Endothelial cell of umbilical vein (primary cell): ENCODE data around the gene TACC3. TPM values are rescaled to one million over a fixed set of nuclear protein-coding genes. Genes with fewer than 3 reads are reported as not detected.

Experiments
- BruUV-seq: library from RNA; stranded (reverse); fragments of 400-500 nt; replicated peaks from 2 replicates; lab custom pipeline; 2021; lab: Mats Ljungman, UMichigan
- CTCF ChIA-PET: fragments of 300-600, 350-600 bp; sonication (Branson Sonifier 250); formaldehyde crosslinking; loops from one replicate; lab custom pipeline; 2021; ENCODE audit warnings: antibody characterized with exemption, inconsistent platforms; lab: Charles Lee
- POLR2A ChIA-PET: fragments of 300-600, 350-600 bp; sonication (Branson Sonifier 250); formaldehyde crosslinking; loops from one replicate; lab custom pipeline; 2021; ENCODE audit warnings: antibody characterized with exemption, inconsistent platforms; lab: Charles Lee
- DNase-seq: peaks from one replicate; pipeline ENCODE4 v3.0.0-alpha.2; 2011; ENCODE audit warnings: low read depth, low spot score
- FAIRE-seq: peaks from 2 replicates; lab custom pipeline; 2011; peaks lifted over from hg19 to GRCh38; lab: Jason Lieb, UNC
- H2AFZ ChIP-seq: 2 replicates; pipeline ENCODE4 v1.6.0; 2012; ENCODE audit warnings: low read depth, low read length, control low read depth, inconsistent platforms
- H3K27ac ChIP-seq: 2 replicates; pipeline ENCODE4 v1.5.1; 2011; ENCODE audit warnings: low read depth, mild to moderate bottlenecking, control low read depth, low read length, moderate library complexity; ENCODE audit not compliant: insufficient read depth
- H3K27me3 ChIP-seq, 2 experiments: 2 replicates each; pipeline versions ENCODE4 v1.6.0 to v1.6.1; 2011; ENCODE audit warnings: low read length in 2 of 2, mixed read lengths in 1 of 2; ENCODE audit not compliant: control insufficient read depth in 2 of 2, insufficient read depth in 2 of 2
- H3K36me3 ChIP-seq, 2 experiments: 2 replicates in 1 of 2; 3 replicates in 1 of 2; pipeline ENCODE4 v1.5.1; 2011; ENCODE audit warnings: low read length in 2 of 2, mild to moderate bottlenecking in 1 of 2, moderate library complexity in 1 of 2; ENCODE audit not compliant: control insufficient read depth in 2 of 2, insufficient read depth in 2 of 2; ENCODE audit errors: extremely low read depth in 1 of 2
- H3K4me1 ChIP-seq: 3 replicates; pipeline ENCODE4 v1.5.1; 2011; ENCODE audit warnings: mild to moderate bottlenecking, low read length; ENCODE audit not compliant: control insufficient read depth, insufficient read depth; ENCODE audit errors: extremely low read depth
- H3K4me2 ChIP-seq: 2 replicates; pipeline ENCODE4 v1.6.1; 2011; ENCODE audit warnings: low read length, control low read depth, mixed read lengths; ENCODE audit not compliant: insufficient read depth
- H3K4me3 ChIP-seq, 3 experiments: fragments of 200-600 bp in 1 of 3; sonication (generic), shearing (Covaris generic) in 1 of 3; replicated peaks in 1 of 3; 2 replicates each; pipeline ENCODE4 v1.5.1; 2011 to 2016; ENCODE audit warnings: control low read depth in 3 of 3, low read length in 3 of 3, mild to moderate bottlenecking in 2 of 3, inconsistent platforms in 1 of 3, low read depth in 1 of 3, moderate library complexity in 1 of 3; ENCODE audit not compliant: insufficient read depth in 1 of 3
- H3K79me2 ChIP-seq: 2 replicates; pipeline ENCODE4 v1.6.0; 2012; ENCODE audit warnings: low read length, inconsistent platforms; ENCODE audit not compliant: control insufficient read depth, insufficient read depth
- H3K9ac ChIP-seq: replicated peaks from 2 replicates; pipeline ENCODE3; 2011; ENCODE audit warnings: low read length, control low read depth; ENCODE audit not compliant: insufficient read depth; ENCODE audit errors: extremely low read depth
- H3K9me1 ChIP-seq: replicated peaks from 3 replicates; pipeline ENCODE4 v1.6.0; 2011; ENCODE audit warnings: mild to moderate bottlenecking, low read length; ENCODE audit not compliant: control insufficient read depth, insufficient read depth; ENCODE audit errors: extremely low read depth
- H3K9me3 ChIP-seq: replicated peaks from 2 replicates; pipeline ENCODE4 v1.5.1; 2012; ENCODE audit warnings: low read length, inconsistent platforms; ENCODE audit not compliant: control insufficient read depth, insufficient read depth
- H4K20me1 ChIP-seq: replicated peaks from 2 replicates; pipeline ENCODE3; 2011; ENCODE audit warnings: mild to moderate bottlenecking, low read length; ENCODE audit not compliant: control insufficient read depth, insufficient read depth; ENCODE audit errors: extremely low read depth
- EZH2 ChIP-seq: IDR thresholded peaks from 2 replicates; pipeline ENCODE4 v1.6.1; 2012; ENCODE audit warnings: borderline replicate concordance, low read depth, mild to moderate bottlenecking, moderate library complexity, low read length, inconsistent platforms; ENCODE audit not compliant: severe bottlenecking
- FOS ChIP-seq: IDR thresholded peaks from 2 replicates; pipeline ENCODE4 v1.6.1; 2011; ENCODE audit warnings: mild to moderate bottlenecking, low read length, moderate library complexity, borderline replicate concordance; ENCODE audit not compliant: insufficient read depth
- GATA2 ChIP-seq: IDR thresholded peaks from 2 replicates; pipeline ENCODE4 v1.7.0; 2011; ENCODE audit warnings: low read depth, mild to moderate bottlenecking, moderate library complexity, mixed read lengths, low read length; ENCODE audit not compliant: insufficient read length, insufficient read depth
- JUN ChIP-seq: IDR thresholded peaks from 2 replicates; pipeline ENCODE4 v1.6.1; 2011; ENCODE audit warnings: borderline replicate concordance, low read depth; ENCODE audit not compliant: insufficient read length, insufficient read depth
- MYC ChIP-seq: IDR thresholded peaks from one replicate; pipeline ENCODE4 v1.6.1; 2011; ENCODE audit warnings: mild to moderate bottlenecking, low read depth, low read length
- POLR2A ChIP-seq: IDR thresholded peaks from 2 replicates; pipeline ENCODE4 v1.6.1; 2012; ENCODE audit warnings: low read depth, mild to moderate bottlenecking, control low read depth, low read length
- POLR2AphosphoS5 ChIP-seq: IDR thresholded peaks from 2 replicates; pipeline ENCODE4 v1.6.1; 2012; ENCODE audit warnings: low read depth, mild to moderate bottlenecking, control low read depth, low read length, moderate library complexity; ENCODE audit not compliant: insufficient read depth
- dilution Hi-C: fragments of 300-500 bp; cut with MboI; formaldehyde crosslinking; loops from one replicate; pipeline ENCODE4 v1.15.0; 2019; ENCODE audit warnings: low sequenced_read_pairs; ENCODE audit not compliant: extremely low pct_ligation_motif_present
- intact Hi-C: fragments of 100-400 bp; cut with micrococcal nuclease; formaldehyde crosslinking; loops from one replicate; pipeline ENCODE4 v1.10.0; 2022
- polyA plus RNA-seq, 4 experiments: library from polyadenylated mRNA; depleted of rRNA in 3 of 4; stranded (reverse) in 3 of 4; unstranded in 1 of 4; fragments of >200 nt; gene quantifications; 2 replicates each; pipeline versions ENCODE4 v1.2.1 to v1.2.3, GENCODE V29; 2011 to 2012; ENCODE audit warnings: missing spikeins in 1 of 4
- total RNA-seq: library from RNA; stranded (reverse); gene quantifications from 2 replicates; pipeline ENCODE4 v1.2.3, GENCODE V29; 2021
- TF ChIP-seq, protein P1 (sequence below): IDR thresholded peaks from 2 replicates; pipeline ENCODE4 v1.6.1; 2011; ENCODE audit not compliant: insufficient read depth, insufficient read length
- TF ChIP-seq, protein P2 (sequence below), 2 donors: IDR thresholded peaks; 1 replicate in 1 of 2; 2 replicates in 1 of 2; pipeline ENCODE4 v1.5.1; 2011; ENCODE audit warnings: low read length in 2 of 2, mild to moderate bottlenecking in 2 of 2, moderate library complexity in 2 of 2, control low read depth in 1 of 2, inconsistent platforms in 1 of 2, low read depth in 1 of 2; ENCODE audit not compliant: insufficient read depth in 1 of 2; ENCODE audit errors: extremely low read depth in 1 of 2

Gene TACC3
- total and polyA plus RNA-seq, 2 donors (not counting 3 experiments of a cell fraction or from before 2014, with no cell fraction given) = 54.5 to 135 TPM

DNA sequence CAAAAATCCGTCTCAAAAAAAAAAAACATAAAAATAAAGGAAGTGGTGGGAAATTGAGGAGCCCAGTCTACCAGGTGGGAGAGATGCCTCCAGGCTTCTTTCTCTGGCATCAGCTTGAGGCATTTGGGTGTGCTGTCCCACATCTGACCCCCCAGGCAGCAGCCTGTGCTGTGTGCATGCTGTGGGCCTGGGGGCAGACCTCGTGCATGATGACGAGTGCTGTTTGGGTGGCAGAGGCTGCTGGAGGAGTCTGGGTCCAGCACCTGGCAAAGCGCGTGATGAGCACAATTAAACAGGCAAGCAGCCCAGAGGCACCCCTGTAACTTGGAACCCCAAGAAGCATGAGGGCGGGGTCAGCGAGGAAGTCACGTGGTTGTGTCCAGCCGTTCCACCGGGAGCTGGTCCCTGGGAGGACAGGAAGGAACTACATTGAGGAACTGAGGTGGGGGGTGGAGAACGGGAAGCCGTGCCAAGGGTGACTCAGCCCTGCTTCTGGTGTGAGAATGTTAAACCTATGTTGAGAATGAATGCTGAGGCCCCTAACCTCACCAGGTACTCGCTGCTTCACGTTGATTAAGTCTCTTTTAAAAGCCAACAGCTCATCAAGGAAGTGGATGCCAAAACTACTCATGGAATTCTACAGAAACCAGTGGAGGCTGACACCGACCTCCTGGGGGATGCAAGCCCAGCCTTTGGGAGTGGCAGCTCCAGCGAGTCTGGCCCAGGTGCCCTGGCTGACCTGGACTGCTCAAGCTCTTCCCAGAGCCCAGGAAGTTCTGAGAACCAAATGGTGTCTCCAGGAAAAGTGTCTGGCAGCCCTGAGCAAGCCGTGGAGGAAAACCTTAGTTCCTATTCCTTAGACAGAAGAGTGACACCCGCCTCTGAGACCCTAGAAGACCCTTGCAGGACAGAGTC lies 6.1 kb downstream of the TACC3 start:
- FAIRE-seq = peak; percentile 100
- no peaks in the 10 kb centered on the region for H3K9me3 ChIP-seq
- ChIA-PET CTCF (interaction anchor here (0.6 to 12.0 kb wide), 12 partner anchors 14 to 1779 kb away, joined by 3 to 347 read pairs (median 6); partner anchors contain the start of gene SLBP), POLR2A (interaction anchor here (0.8 to 1.1 kb wide), 2 partner anchors 15 to 34 kb away, joined by 3 to 4 read pairs; partner anchors contain the start of gene SLBP)
- H4K20me1 ChIP-seq = no peaks in the 10 kb centered on the region
- H3K9ac ChIP-seq = peak overlapping the region; percentile 18
- H3K27me3 ChIP-seq = no peaks in the 10 kb centered on the region
- peak overlapping the region; percentile 23 for H2AFZ ChIP-seq
- H3K4me1 ChIP-seq = peaks cover 43% of the 10 kb centered on the region
- H3K4me2 ChIP-seq = peak overlapping the region; percentile 47
- BruUV-seq = TSS peak; percentile 15
- DNase-seq = peak; percentile 93
- dilution Hi-C loops = no loop called here
- TF ChIP-seq, protein P1, sequence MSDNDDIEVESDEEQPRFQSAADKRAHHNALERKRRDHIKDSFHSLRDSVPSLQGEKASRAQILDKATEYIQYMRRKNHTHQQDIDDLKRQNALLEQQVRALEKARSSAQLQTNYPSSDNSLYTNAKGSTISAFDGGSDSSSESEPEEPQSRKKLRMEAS = peak; percentile 56
- no peak for TF ChIP-seq GATA2
- no peak for TF ChIP-seq EZH2
- no peak for TF ChIP-seq MYC
- TF ChIP-seq FOS = peak; percentile 85
- TF ChIP-seq POLR2A = peak; percentile 58
- TF ChIP-seq, protein P2, sequence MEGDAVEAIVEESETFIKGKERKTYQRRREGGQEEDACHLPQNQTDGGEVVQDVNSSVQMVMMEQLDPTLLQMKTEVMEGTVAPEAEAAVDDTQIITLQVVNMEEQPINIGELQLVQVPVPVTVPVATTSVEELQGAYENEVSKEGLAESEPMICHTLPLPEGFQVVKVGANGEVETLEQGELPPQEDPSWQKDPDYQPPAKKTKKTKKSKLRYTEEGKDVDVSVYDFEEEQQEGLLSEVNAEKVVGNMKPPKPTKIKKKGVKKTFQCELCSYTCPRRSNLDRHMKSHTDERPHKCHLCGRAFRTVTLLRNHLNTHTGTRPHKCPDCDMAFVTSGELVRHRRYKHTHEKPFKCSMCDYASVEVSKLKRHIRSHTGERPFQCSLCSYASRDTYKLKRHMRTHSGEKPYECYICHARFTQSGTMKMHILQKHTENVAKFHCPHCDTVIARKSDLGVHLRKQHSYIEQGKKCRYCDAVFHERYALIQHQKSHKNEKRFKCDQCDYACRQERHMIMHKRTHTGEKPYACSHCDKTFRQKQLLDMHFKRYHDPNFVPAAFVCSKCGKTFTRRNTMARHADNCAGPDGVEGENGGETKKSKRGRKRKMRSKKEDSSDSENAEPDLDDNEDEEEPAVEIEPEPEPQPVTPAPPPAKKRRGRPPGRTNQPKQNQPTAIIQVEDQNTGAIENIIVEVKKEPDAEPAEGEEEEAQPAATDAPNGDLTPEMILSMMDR (IDR thresholded peaks at IDR 0.05; ENCODE audit: extremely low read depth in 1 of 2, insufficient read depth in 1 of 2, low read depth in 1 of 2, low read length in 2 of 2) = no peak
- peak; percentile 83 for TF ChIP-seq JUN
- TF ChIP-seq POLR2AphosphoS5 = peak; percentile 81
- H3K36me3 ChIP-seq = peaks cover 7 to 11% of the 10 kb centered on the region in 2 experiments
- intact Hi-C loops = loop anchor here (1.0 kb wide), 1 partner anchor 15 kb away; the partner anchor contains the start of gene SLBP
- peak overlapping the region in 1 of 3 experiments; percentile 25 for H3K4me3 ChIP-seq
- H3K9me1 ChIP-seq = no peaks in the 10 kb centered on the region
- peaks cover 74% of the 10 kb centered on the region for H3K79me2 ChIP-seq
- H3K27ac ChIP-seq = peak overlapping the region; percentile 70
